H1 (cell line): Measurements from ENCODE around the gene CARD14. TPM values are rescaled to one million over a fixed set of nuclear protein-coding genes. Genes with fewer than 3 reads are reported as not detected.

Experiments
- CTCF ChIA-PET: fragments of 300-600 bp; sonication (Branson Sonifier 250); formaldehyde crosslinking; loops from one replicate; lab custom pipeline; 2021; ENCODE audit not compliant: partially characterized antibody; lab: Charles Lee
- POLR2A ChIA-PET: fragments of 300-600 bp; sonication (Branson Sonifier 250); formaldehyde crosslinking; loops from one replicate; lab custom pipeline; 2021; ENCODE audit warnings: inconsistent platforms; ENCODE audit not compliant: partially characterized antibody; lab: Charles Lee
- DNase-seq, 2 experiments: peaks; one replicate each; pipeline versions ENCODE4 v3.0.0 to v3.0.0-alpha.2; 2010 to 2022; ENCODE audit warnings: low spot score in 2 of 2, low read depth in 1 of 2, mixed read lengths in 1 of 2
- FAIRE-seq: peaks from 2 replicates; lab custom pipeline; 2011; peaks lifted over from hg19 to GRCh38; lab: Jason Lieb, UNC
- H2AFZ ChIP-seq: 2 replicates; pipeline ENCODE4 v1.8.1; 2012; ENCODE audit warnings: low read length, inconsistent platforms
- H2AK5ac ChIP-seq: 2 replicates; pipeline ENCODE4 v1.6.1; 2013; ENCODE audit warnings: low read depth, low read length
- H2BK120ac ChIP-seq: replicated peaks from 2 replicates; pipeline ENCODE3; 2013; ENCODE audit warnings: low read depth, low read length, inconsistent platforms
- H2BK12ac ChIP-seq: 2 replicates; pipeline ENCODE4 v1.6.1; 2013; ENCODE audit warnings: low read depth, low read length
- H2BK15ac ChIP-seq: 2 replicates; pipeline ENCODE4 v1.6.1; 2013; ENCODE audit warnings: low read length
- H2BK20ac ChIP-seq: 2 replicates; pipeline ENCODE4 v1.6.1; 2013; ENCODE audit warnings: low read length
- H2BK5ac ChIP-seq: 2 replicates; pipeline ENCODE4 v1.6.1; 2013; ENCODE audit warnings: low read depth, low read length
- H3K14ac ChIP-seq: 2 replicates; pipeline ENCODE4 v1.6.1; 2013; ENCODE audit warnings: inconsistent platforms; ENCODE audit not compliant: insufficient read length
- H3K18ac ChIP-seq: 2 replicates; pipeline ENCODE4 v1.6.1; 2013; ENCODE audit warnings: low read length; ENCODE audit errors: extremely low read depth
- H3K23ac ChIP-seq: 2 replicates; pipeline ENCODE4 v1.6.1; 2013; ENCODE audit warnings: inconsistent platforms; ENCODE audit not compliant: insufficient read length
- H3K23me2 ChIP-seq: 2 replicates; pipeline ENCODE4 v1.6.1; 2013; ENCODE audit warnings: low read depth, low read length
- H3K27ac ChIP-seq: 2 replicates; pipeline ENCODE4 v1.6.1; 2011; ENCODE audit warnings: low read depth, low read length, inconsistent platforms
- H3K27me3 ChIP-seq, 4 experiments: replicated peaks in 1 of 4; 1 replicate in 1 of 4; 2 replicates in 3 of 4; pipeline versions ENCODE4 v1.6.1 to v1.8.1; 2011 to 2013; ENCODE audit warnings: low read length in 3 of 4, mild to moderate bottlenecking in 3 of 4, inconsistent platforms in 2 of 4, mixed read lengths in 2 of 4, moderate library complexity in 1 of 4; ENCODE audit not compliant: control insufficient read depth in 3 of 4, insufficient read depth in 3 of 4; ENCODE audit errors: extremely low read depth in 1 of 4
- H3K36me3 ChIP-seq, 4 experiments: 2 replicates each; pipeline versions ENCODE4 v1.6.1 to v1.8.1; 2011 to 2013; ENCODE audit warnings: mild to moderate bottlenecking in 4 of 4, low read length in 3 of 4, moderate library complexity in 2 of 4, control low read depth in 1 of 4, inconsistent platforms in 1 of 4; ENCODE audit not compliant: insufficient read depth in 4 of 4, control insufficient read depth in 2 of 4
- H3K4ac ChIP-seq: replicated peaks from 2 replicates; pipeline ENCODE3; 2013; ENCODE audit warnings: low read length, low read depth, mixed read lengths, inconsistent platforms; ENCODE audit not compliant: insufficient read length
- H3K4me1 ChIP-seq, 4 experiments: replicated peaks in 1 of 4; 1 replicate in 1 of 4; 2 replicates in 3 of 4; pipeline versions ENCODE4 v1.6.1 to v1.8.1; 2011 to 2013; ENCODE audit warnings: low read length in 3 of 4, inconsistent platforms in 2 of 4, mixed read lengths in 1 of 4; ENCODE audit not compliant: insufficient read depth in 4 of 4, control insufficient read depth in 3 of 4
- H3K4me2 ChIP-seq, 2 experiments: 2 replicates each; pipeline versions ENCODE4 v1.6.1 to v1.8.1; 2011 to 2013; ENCODE audit warnings: low read depth in 2 of 2, low read length in 2 of 2, control low read depth in 1 of 2, inconsistent platforms in 1 of 2, mild to moderate bottlenecking in 1 of 2; ENCODE audit not compliant: insufficient read depth in 1 of 2
- H3K4me3 ChIP-seq, 4 experiments: fragments of 200-600, 300-600 bp in 1 of 4; sonication (generic), shearing (Covaris generic), sonication (Bioruptor Twin) in 1 of 4; 2 replicates each; pipeline versions ENCODE4 v1.5.1 to v1.8.1; 2011 to 2016; ENCODE audit warnings: low read length in 4 of 4, low read depth in 3 of 4, control low read depth in 2 of 4, inconsistent platforms in 2 of 4, mild to moderate bottlenecking in 2 of 4, mixed read lengths in 1 of 4, moderate library complexity in 1 of 4; ENCODE audit not compliant: insufficient read depth in 2 of 4; ENCODE audit errors: extremely low read depth in 1 of 4
- H3K56ac ChIP-seq: replicated peaks from 2 replicates; pipeline ENCODE3; 2013; ENCODE audit warnings: low read depth, mild to moderate bottlenecking, mixed read lengths, low read length, inconsistent platforms; ENCODE audit not compliant: insufficient read length
- H3K79me1 ChIP-seq: 2 replicates; pipeline ENCODE4 v1.6.1; 2013; ENCODE audit warnings: low read depth, low read length, control low read depth
- H3K79me2 ChIP-seq, 2 experiments: 2 replicates each; pipeline versions ENCODE4 v1.6.1 to v1.8.1; 2012 to 2013; ENCODE audit warnings: low read length in 2 of 2, mild to moderate bottlenecking in 2 of 2, inconsistent platforms in 1 of 2; ENCODE audit not compliant: insufficient read depth in 2 of 2, control insufficient read depth in 1 of 2
- H3K9ac ChIP-seq, 4 experiments: replicated peaks in 1 of 4; 1 replicate in 1 of 4; 2 replicates in 3 of 4; pipeline versions ENCODE4 v1.6.1 to v1.8.1; 2011 to 2013; ENCODE audit warnings: low read depth in 3 of 4, low read length in 3 of 4, control low read depth in 2 of 4, mild to moderate bottlenecking in 2 of 4, moderate library complexity in 2 of 4, inconsistent platforms in 1 of 4; ENCODE audit errors: extremely low read depth in 1 of 4
- H3K9me3 ChIP-seq, 2 experiments: 2 replicates each; pipeline versions ENCODE4 v1.6.1 to v1.8.1; 2012 to 2013; ENCODE audit warnings: mild to moderate bottlenecking in 2 of 2, moderate library complexity in 2 of 2, control low read depth in 1 of 2, inconsistent platforms in 1 of 2, low read depth in 1 of 2, low read length in 1 of 2, mixed read lengths in 1 of 2; ENCODE audit not compliant: insufficient read depth in 2 of 2
- H4K20me1 ChIP-seq, 2 experiments: replicated peaks in 1 of 2; 2 replicates each; pipeline versions ENCODE3 to v1.8.1; 2011 to 2013; ENCODE audit warnings: inconsistent platforms in 2 of 2, low read length in 2 of 2, mild to moderate bottlenecking in 1 of 2; ENCODE audit not compliant: insufficient read depth in 2 of 2, control insufficient read depth in 1 of 2
- H4K5ac ChIP-seq: 2 replicates; pipeline ENCODE4 v1.6.1; 2013; ENCODE audit warnings: low read length, low read depth, mixed read lengths, inconsistent platforms; ENCODE audit not compliant: insufficient read length
- H4K8ac ChIP-seq: 2 replicates; pipeline ENCODE4 v1.8.0; 2013; ENCODE audit warnings: mild to moderate bottlenecking, moderate library complexity, low read length, inconsistent platforms; ENCODE audit not compliant: insufficient read depth; ENCODE audit errors: extremely low read depth
- H4K91ac ChIP-seq: replicated peaks from 2 replicates; pipeline ENCODE3; 2013; ENCODE audit warnings: low read length, mixed read lengths, inconsistent platforms; ENCODE audit not compliant: insufficient read length
- SIRT6 ChIP-seq: IDR thresholded peaks from one replicate; pipeline ENCODE4 v1.7.1; 2012; ENCODE audit warnings: low read length, inconsistent platforms
- WGBS, 2 experiments: shearing (Covaris generic) in 1 of 2; methylation state at CpG; one replicate each; pipeline versions ENCODE4 v1.1.6 to v1.1.7; 2013 to 2015; ENCODE audit warnings: low lambda C conversion rate in 2 of 2, mixed read lengths in 2 of 2, inconsistent platforms in 1 of 2, low coverage in 1 of 2, missing lambda C conversion rate in 1 of 2; ENCODE audit not compliant: insufficient replicate concordance in 2 of 2, insufficient coverage in 1 of 2, insufficient read length in 1 of 2; ENCODE audit errors: extremely low coverage in 1 of 2, missing lambda C conversion rate in 1 of 2; 5-methylcytosine and 5-hydroxymethylcytosine counted together
- polyA plus RNA-seq, 7 experiments: library from polyadenylated mRNA; depleted of rRNA in 3 of 7; stranded (reverse) in 5 of 7; unstranded in 2 of 7; fragments of >200 nt in 5 of 7; fragments of 200-250 nt in 2 of 7; gene quantifications; 1 replicate in 5 of 7; 2 replicates in 1 of 7; 4 replicates in 1 of 7; pipeline versions ENCODE4 v1.2.1 to v1.2.3, GENCODE V29; 2011 to 2013; ENCODE audit warnings: missing spikeins in 2 of 7, mixed read lengths in 2 of 7
- total RNA-seq: library from RNA; stranded (reverse); fragmentation: NEBNext Ultra II Directional; extraction: Animal tissue kit (Norgen Biotek cat#: 25700); gene quantifications from 2 replicates; pipeline ENCODE4 v1.2.1, GENCODE V29; 2021

Gene CARD14
- total and polyA plus RNA-seq, 2 of the 8 experiments (the other 6 are each of a cell fraction or from before 2014, with no cell fraction given), result 0.08 TPM; not detected in 1

- H2BK12ac ChIP-seq, result no peak overlapping the region
- H2BK20ac ChIP-seq, result no peak overlapping the region
- H2AFZ ChIP-seq, result no peak overlapping the region
- H3K4ac ChIP-seq, result no peak overlapping the region
- H3K18ac ChIP-seq, result no peak overlapping the region
- no peak overlapping the region for H3K4me2 ChIP-seq
- H3K56ac ChIP-seq, result no peak overlapping the region
- ChIA-PET CTCF (interaction anchor here (3.6 kb wide), 1 partner anchor 27 kb away, joined by 16 read pairs; no protein-coding TSS in a partner anchor), POLR2A (interaction anchor here (1.0 kb wide), 1 partner anchor 20 kb away, joined by 3 read pairs; no protein-coding TSS in a partner anchor)
- H2BK5ac ChIP-seq, result no peak overlapping the region
- H3K27ac ChIP-seq, result no peak overlapping the region
- H3K4me3 ChIP-seq, result no peak overlapping the region
- no peak overlapping the region for H4K91ac ChIP-seq
- WGBS, 2 experiments, result 95% methylated on average over 5 of the region's 5 CpGs; no CpG with 5 or more reads in 1 of the 2 experiments
- no peak for TF ChIP-seq SIRT6
- no peaks in the 10 kb centered on the region for H3K23me2 ChIP-seq
- no peak overlapping the region for H4K8ac ChIP-seq
- H4K5ac ChIP-seq, result no peak overlapping the region
- no peaks in the 10 kb centered on the region for H4K20me1 ChIP-seq
- DNase-seq, result no peak
- no peaks in the 10 kb centered on the region for H3K9me3 ChIP-seq
- peaks cover 0 to 4% (median 0%) of the 10 kb centered on the region in 4 experiments; a peak in 1 of 7 replicates for H3K4me1 ChIP-seq
- no peak for FAIRE-seq
- no peak overlapping the region for H2AK5ac ChIP-seq
- no peak overlapping the region for H2BK120ac ChIP-seq
- no peak overlapping the region for H3K14ac ChIP-seq
- no peak overlapping the region for H3K23ac ChIP-seq
- H3K79me2 ChIP-seq, result no peaks in the 10 kb centered on the region
- H3K79me1 ChIP-seq, result no peaks in the 10 kb centered on the region
- H3K36me3 ChIP-seq, result no peaks in the 10 kb centered on the region
- no peak overlapping the region for H2BK15ac ChIP-seq
- H3K9ac ChIP-seq, result no peak overlapping the region
- no peaks in the 10 kb centered on the region; a peak in 1 of 7 replicates for H3K27me3 ChIP-seq
These were observed 723 bp upstream of the CARD14 start for GRCh38 chr17:80169107-80169506.
